Calu3 (cell line): ENCODE measurements around the gene EIF3I. TPM values are rescaled to one million over a fixed set of nuclear protein-coding genes. Genes with fewer than 3 reads are reported as not detected.
A peak's percentile ranks its signal among the peaks of the same experiment; 100 is the strongest.

Experiments used
- BruUV-seq: library from RNA; stranded (reverse); fragments of 400-500 nt; replicated peaks from 2 replicates; lab custom pipeline; 2021; lab: Mats Ljungman, UMichigan
- CTCF ChIA-PET: fragments of 300-600 bp; sonication (Branson Sonifier 250); formaldehyde crosslinking; loops from one replicate; lab custom pipeline; 2022; ENCODE audit warnings: antibody characterized with exemption; lab: Charles Lee
- DNase-seq: peaks from one replicate; pipeline ENCODE4 v3.0.0; 2022
- H3K27ac Mint-ChIP-seq: one replicate; pipeline ENCODE4 v1.8.0; 2022; ENCODE audit warnings: mixed read lengths; ENCODE audit not compliant: unreplicated experiment
- H3K27me3 Mint-ChIP-seq: one replicate; pipeline ENCODE4 v1.8.0; 2022; ENCODE audit warnings: mixed read lengths; ENCODE audit not compliant: unreplicated experiment
- H3K36me3 Mint-ChIP-seq: one replicate; pipeline ENCODE4 v1.8.0; 2022; ENCODE audit warnings: mild to moderate bottlenecking, moderate library complexity, mixed read lengths; ENCODE audit not compliant: insufficient read depth, unreplicated experiment
- H3K4me1 Mint-ChIP-seq: one replicate; pipeline ENCODE4 v1.8.0; 2022; ENCODE audit warnings: mild to moderate bottlenecking, low read depth, mixed read lengths; ENCODE audit not compliant: unreplicated experiment
- H3K4me3 Mint-ChIP-seq: one replicate; pipeline ENCODE4 v1.8.0; 2022; ENCODE audit warnings: mild to moderate bottlenecking, low read depth, moderate library complexity, mixed read lengths; ENCODE audit not compliant: unreplicated experiment
- H3K9me3 Mint-ChIP-seq: one replicate; pipeline ENCODE4 v1.8.0; 2022; ENCODE audit warnings: low read depth, mixed read lengths; ENCODE audit not compliant: unreplicated experiment
- intact Hi-C: fragments of 100-400 bp; cut with micrococcal nuclease; formaldehyde crosslinking; loops from one replicate; pipeline ENCODE4 v1.10.0; 2022; ENCODE audit not compliant: unreplicated experiment
- total RNA-seq: library from RNA; stranded (reverse); gene quantifications from 2 replicates; pipeline ENCODE4 v1.2.3, GENCODE V29; 2022
- TF ChIP-seq, protein P1 (sequence below): fragments of 200-600 bp; IDR thresholded peaks from one replicate; pipeline ENCODE4 v1.8.0; 2022; ENCODE audit warnings: antibody characterized with exemption; ENCODE audit not compliant: unreplicated experiment

EIF3I gene
- total RNA-seq, 1 experiment from 2014 or later = 178 TPM

DNA sequence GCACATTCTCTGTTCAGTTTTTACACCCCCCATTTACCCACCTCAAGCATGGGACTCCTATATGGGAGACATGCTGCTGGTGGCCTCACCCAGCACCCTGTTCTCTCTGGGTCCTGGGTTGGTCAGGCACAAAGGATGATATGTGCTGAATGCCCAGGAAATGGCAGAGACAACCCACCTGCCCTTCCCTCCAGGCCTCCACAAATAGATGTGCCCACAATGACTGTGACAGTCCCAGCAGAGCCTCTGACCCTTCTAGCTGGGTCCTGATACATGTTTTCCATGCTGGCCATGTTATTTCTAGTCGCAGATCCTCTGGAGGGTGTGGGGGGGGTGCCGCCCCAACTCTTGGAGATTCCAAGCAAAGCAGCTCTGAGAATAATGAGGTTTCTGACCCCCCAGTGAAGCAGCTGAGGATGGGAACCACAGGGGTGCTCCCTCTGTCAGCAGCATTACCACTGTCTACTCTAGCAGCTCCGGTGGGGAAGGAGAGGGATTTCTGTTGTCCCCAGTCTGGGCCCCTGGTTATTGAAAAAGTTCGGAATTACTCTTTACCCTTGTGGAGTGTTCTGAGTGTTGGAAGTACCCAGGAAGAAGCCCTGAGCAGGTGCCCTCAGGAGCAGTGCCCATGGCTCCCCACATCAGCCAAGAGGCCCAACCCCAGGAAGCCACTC is 23.0 kb upstream of the EIF3I start:
- no TSS peak for BruUV-seq
- no peak overlapping the region for H3K27ac Mint-ChIP-seq
- no peak overlapping the region for H3K4me3 Mint-ChIP-seq

DNA sequence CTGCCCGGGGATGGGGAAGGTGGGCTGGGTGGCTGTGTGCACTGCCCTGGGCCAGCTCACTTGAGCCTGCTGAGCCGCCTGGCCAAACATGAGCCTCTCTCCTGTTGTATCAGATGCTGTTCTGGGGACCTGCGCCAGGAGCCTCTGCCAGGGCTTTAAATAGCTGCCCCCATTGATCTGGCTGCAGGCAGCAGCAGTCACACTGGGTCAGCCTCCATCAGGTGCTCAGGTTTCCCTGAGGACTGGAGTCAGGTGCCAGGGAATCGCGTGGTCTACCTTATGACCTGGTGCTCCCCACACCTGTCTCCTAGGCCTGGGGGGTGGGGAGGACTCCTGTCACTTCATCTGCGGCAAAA is 22.5 kb upstream of the EIF3I start:
- Mint-ChIP-seq H3K36me3 (peaks cover 65% of the 10 kb centered on the region), H3K9me3 (no peaks in the 10 kb centered on the region), H3K4me1 (peaks cover 16% of the 10 kb centered on the region), H3K27ac (peak overlapping the region; percentile 59), H3K27me3 (no peaks in the 10 kb centered on the region), H3K4me3 (peak overlapping the region; percentile 78)
- CTCF ChIA-PET = interaction anchor here (0.6 kb wide), 2 partner anchors 76 to 79 kb away, joined by 3 to 4 read pairs; no protein-coding TSS in a partner anchor
- no peak for DNase-seq
- BruUV-seq = no TSS peak
- TF ChIP-seq, protein P1, sequence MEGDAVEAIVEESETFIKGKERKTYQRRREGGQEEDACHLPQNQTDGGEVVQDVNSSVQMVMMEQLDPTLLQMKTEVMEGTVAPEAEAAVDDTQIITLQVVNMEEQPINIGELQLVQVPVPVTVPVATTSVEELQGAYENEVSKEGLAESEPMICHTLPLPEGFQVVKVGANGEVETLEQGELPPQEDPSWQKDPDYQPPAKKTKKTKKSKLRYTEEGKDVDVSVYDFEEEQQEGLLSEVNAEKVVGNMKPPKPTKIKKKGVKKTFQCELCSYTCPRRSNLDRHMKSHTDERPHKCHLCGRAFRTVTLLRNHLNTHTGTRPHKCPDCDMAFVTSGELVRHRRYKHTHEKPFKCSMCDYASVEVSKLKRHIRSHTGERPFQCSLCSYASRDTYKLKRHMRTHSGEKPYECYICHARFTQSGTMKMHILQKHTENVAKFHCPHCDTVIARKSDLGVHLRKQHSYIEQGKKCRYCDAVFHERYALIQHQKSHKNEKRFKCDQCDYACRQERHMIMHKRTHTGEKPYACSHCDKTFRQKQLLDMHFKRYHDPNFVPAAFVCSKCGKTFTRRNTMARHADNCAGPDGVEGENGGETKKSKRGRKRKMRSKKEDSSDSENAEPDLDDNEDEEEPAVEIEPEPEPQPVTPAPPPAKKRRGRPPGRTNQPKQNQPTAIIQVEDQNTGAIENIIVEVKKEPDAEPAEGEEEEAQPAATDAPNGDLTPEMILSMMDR = no peak
- intact Hi-C loops = no loop called here

More for the DNA sequence above, 23.0 kb upstream of the EIF3I start:
- peaks cover 16% of the 10 kb centered on the region for H3K4me1 Mint-ChIP-seq
- H3K27me3 Mint-ChIP-seq = no peaks in the 10 kb centered on the region
- no peaks in the 10 kb centered on the region for H3K9me3 Mint-ChIP-seq
- no peak for DNase-seq
- TF ChIP-seq, protein P1 = no peak
- CTCF ChIA-PET = interaction anchor here (0.5 to 0.6 kb wide), 3 partner anchors 75 to 201 kb away, joined by 3 to 4 read pairs (median 3); no protein-coding TSS in a partner anchor
- H3K36me3 Mint-ChIP-seq = peaks cover 66% of the 10 kb centered on the region
- intact Hi-C loops = no loop called here

DNA sequence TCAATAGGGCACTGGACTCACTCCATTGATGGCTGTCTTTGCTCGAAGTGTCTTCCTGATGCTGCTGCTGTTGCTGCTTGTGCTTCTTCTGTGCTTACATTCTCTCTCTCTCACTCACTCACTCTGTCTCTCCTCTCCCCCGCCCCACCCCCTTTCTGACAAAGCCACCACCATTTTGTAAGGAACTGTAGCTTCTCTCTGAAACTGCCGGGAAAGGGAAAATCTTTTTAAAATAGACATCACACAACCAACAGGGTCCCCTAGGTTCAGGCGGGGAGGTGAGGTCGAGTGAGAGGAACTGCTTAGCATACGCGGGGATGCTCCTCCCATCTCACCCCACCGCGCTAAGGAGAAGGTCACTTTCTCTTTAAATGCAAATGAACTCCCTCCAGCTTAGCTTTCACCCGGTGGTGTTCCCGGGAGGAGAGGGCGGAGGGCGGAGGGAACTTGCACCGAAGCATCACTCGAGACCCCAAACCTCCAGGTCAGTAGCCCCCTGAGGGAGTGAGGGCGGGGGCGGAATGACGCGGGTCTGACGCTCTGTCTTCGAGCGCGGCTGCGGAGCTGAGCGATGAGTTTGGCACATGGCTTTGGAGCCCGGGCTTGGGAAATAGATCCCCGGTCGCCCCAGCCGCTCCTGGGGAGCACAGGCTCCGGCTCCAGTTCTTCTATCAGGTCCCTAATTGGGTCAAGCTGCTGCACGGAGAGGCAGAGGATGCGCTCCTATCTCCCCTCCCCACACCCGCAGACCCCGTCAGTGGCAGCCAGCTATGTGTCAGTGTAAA is 21.8 kb upstream of the EIF3I start, which contains the start of gene CCDC28B:
Gene CCDC28B, plus strand, starts transcription at position 370 of the 785 bp plus-strand sequence. CDS start 1,341 bp downstream, outside the sequence.
- DNase-seq = peak; percentile 31
- BruUV-seq = no TSS peak

More for the DNA sequence above, 21.8 kb upstream of the EIF3I start, which contains the start of gene CCDC28B:
- CTCF ChIA-PET = interaction anchor here (0.6 kb wide), 1 partner anchor 80 kb away, joined by 4 read pairs; no protein-coding TSS in a partner anchor
- Mint-ChIP-seq H3K36me3 (peaks cover 67% of the 10 kb centered on the region), H3K27ac (peak within 1 kb of the TSS; percentile 78), H3K4me1 (peaks cover 16% of the 10 kb centered on the region), H3K4me3 (peak within 1 kb of the TSS; percentile 78), H3K27me3 (no peaks in the 10 kb centered on the region), H3K9me3 (no peaks in the 10 kb centered on the region)
- TF ChIP-seq, protein P1 = no peak
- intact Hi-C loops = no loop called here
